Epithelial cell of esophagus (primary cell): Measurements from ENCODE around the gene DPCD.

Experiments used
- DNase-seq: peaks from one replicate; pipeline ENCODE4 v3.0.0; 2010; ENCODE audit warnings: low read depth
- H3K4me3 ChIP-seq: 2 replicates; pipeline ENCODE4 v1.5.1; 2011; ENCODE audit warnings: mild to moderate bottlenecking, low read length, control low read depth
- TF ChIP-seq, protein P1 (sequence below): IDR thresholded peaks from 2 replicates; pipeline ENCODE4 v1.5.1; 2011; ENCODE audit warnings: low read depth, mild to moderate bottlenecking, low read length, control low read depth, inconsistent platforms; ENCODE audit not compliant: insufficient read depth; ENCODE audit errors: missing control alignments

The DPCD gene

DNA sequence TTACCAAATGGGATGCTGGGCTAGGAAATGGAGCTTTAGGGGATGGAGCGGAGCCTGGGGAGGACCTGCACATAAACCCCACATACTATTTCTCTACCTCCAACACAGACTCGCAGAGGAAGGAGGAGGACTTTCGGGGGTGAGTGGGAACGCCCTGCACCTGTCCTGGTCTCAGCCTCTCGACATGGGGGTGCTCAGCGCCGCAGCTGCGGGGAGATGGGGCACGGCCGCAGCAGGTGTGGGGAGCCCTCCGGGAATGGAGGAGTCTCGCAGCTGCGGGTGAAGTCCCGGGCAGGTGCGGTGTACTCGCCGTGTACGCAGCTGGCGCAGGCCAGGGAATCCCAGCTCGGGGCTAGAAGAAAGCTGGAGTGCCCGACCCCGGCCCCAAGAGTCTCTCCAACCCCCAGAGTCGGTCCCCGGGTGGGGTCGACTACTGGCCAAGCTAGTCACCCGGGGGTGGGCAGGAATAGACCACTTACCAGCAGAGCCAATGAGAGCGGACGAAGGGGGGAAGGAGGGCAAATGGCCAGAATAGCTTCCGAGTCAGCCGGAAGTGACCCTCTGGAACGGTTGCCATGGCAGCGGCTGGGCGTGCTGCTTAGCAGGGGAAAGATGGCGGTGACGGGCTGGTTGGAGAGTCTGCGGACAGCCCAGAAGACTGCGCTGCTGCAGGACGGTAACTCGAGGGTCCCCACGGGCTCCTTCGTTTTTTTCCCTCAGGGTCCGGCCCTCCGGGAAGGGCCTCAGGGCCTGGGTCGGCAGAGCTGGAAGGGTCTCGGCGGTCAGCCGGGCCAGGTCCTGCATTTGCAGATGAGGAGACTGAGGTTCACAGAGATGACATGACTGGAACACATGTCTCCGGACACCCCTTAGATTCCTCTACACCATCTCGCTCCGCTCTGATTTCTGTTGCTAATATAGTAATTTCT lies at the start of gene DPCD, which contains the start of gene POLL:
Gene DPCD, plus strand, starts transcription at position 597 of the 929 bp plus-strand sequence. Its CDS starts 16 bp downstream, at position 613.
Gene POLL, minus strand, starts transcription at position 533 of the 929 bp plus-strand sequence. CDS start 897 bp downstream, outside the sequence.
- peak within 1 kb of the TSS; percentile 95 for H3K4me3 ChIP-seq
- TF ChIP-seq, protein P1, sequence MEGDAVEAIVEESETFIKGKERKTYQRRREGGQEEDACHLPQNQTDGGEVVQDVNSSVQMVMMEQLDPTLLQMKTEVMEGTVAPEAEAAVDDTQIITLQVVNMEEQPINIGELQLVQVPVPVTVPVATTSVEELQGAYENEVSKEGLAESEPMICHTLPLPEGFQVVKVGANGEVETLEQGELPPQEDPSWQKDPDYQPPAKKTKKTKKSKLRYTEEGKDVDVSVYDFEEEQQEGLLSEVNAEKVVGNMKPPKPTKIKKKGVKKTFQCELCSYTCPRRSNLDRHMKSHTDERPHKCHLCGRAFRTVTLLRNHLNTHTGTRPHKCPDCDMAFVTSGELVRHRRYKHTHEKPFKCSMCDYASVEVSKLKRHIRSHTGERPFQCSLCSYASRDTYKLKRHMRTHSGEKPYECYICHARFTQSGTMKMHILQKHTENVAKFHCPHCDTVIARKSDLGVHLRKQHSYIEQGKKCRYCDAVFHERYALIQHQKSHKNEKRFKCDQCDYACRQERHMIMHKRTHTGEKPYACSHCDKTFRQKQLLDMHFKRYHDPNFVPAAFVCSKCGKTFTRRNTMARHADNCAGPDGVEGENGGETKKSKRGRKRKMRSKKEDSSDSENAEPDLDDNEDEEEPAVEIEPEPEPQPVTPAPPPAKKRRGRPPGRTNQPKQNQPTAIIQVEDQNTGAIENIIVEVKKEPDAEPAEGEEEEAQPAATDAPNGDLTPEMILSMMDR, result no peak
- peak; percentile 94 for DNase-seq

DNA sequence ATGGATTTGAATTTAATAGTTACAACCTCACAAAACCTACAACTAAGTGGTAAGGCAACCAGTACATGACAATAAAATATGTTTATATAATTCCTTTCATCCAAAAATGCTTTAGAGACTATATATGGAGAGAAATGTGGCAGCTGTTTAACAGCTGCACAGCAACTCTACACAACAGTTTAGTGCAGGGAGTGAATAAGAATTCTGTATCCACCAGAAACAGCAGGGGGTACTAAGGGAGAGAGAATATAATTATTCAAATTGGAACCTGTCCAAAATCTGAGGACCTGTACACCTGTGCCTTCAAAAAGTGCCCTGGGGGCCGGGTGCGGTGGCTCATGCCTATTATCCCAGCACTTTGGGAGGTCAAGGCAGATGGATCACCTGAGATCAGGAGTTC lies 49.7 kb upstream of the DPCD start:
- TF ChIP-seq, protein P1, result no peak
- no peak overlapping the region for H3K4me3 ChIP-seq
- DNase-seq, result no peak

DNA sequence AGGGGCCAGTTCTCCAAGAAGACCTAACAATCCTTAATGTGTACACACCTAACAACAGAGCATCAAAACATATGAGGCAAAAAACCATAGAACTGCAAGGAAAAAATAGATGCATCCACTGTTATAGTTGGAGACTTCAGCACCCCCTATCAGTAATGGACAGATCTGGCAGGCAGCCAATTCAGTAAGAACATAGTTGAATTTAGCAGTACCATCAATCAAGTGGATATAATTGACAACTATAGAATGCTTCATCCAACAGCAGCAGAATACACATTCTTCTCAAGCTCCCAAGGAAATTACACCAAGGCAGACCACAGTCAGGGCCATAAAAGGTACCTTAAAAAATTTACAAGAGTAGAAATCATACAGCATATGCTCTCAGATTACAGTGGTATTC lies 42.2 kb upstream of the DPCD start:
- DNase-seq, result no peak
- TF ChIP-seq, protein P1, result no peak
- H3K4me3 ChIP-seq, result no peak overlapping the region

DNA sequence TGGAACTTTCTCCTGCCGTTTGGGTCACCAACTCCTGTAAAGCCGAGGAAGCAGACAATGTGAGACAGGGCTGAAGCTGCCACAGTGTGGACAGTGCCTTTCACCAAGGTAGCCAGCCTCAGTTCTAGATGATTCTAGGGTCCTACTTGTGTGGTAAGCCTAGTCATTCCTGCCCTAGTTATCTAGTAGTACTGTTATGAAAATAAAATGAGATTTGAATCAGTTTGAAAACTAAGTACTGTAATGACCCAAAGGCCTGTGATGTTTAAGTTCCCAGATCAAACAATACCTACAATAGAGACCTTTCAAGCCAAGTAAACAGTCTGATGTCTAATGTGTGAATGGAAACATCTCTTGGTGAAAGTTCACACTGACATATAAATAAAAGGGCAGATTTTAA lies 37.2 kb upstream of the DPCD start:
- DNase-seq, result no peak
- TF ChIP-seq, protein P1, result no peak
- H3K4me3 ChIP-seq, result no peak overlapping the region

DNA sequence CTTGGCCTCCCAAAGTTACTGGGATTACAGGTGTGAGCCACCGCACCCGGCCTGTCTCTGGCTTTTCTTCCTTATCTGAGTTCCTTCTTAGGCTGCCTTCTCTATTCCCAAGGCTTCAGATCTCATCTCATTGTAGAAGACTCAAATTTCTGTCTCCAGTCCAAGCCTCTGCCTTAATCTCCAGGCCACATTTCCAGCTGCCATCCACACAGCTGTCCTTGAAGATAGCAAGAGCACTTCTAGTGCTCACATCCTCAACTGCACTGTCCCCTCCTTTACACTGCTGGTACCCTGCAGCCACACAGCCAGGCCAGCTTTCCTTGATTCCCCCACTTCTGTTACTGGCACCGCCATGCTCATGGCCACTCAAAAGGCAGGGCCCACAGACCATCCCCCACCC lies 35.7 kb upstream of the DPCD start:
- TF ChIP-seq, protein P1, result no peak
- no peak for DNase-seq
- no peak overlapping the region for H3K4me3 ChIP-seq

DNA sequence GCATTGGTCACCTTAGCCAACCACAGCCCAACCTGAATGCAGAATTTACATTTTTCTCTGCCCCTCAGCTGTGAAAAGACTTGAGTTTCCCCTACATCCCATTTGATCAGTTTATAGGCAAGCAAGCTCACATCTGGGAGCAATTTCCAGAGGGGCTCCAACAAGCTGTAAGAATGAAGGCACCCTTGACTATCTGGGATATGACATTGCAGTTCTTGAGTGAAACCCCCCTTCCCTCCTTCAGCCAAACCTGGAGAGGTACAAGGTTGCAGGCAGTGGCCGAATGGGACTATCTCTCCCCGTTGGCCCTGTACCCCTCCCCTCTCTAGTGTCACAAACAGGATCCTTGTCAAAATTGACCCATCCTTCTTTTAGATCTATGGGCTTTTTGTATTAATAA lies 30.6 kb upstream of the DPCD start:
- no peak overlapping the region for H3K4me3 ChIP-seq
- TF ChIP-seq, protein P1, result no peak
- no peak for DNase-seq

DNA sequence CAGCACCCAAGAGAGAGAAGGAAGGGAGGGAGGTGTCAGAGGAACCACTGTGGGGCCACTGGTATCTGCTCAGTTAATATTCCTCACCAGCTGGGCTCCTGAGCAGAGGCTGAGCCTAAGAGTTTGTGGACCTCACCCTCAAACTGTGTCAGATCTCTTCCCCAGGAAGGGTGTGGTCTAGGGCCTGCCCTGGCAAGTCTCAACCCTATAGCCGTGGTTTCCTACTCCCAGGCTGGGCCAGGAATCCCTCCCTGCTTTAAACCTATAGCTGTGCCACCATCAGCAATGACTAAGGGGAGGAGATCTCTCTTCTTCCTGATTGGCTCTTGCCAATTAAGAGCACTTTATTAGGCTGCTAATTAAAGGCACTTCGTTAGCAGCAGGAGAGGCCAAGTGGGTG lies 29.9 kb upstream of the DPCD start:
- TF ChIP-seq, protein P1, result no peak
- DNase-seq, result peak; percentile 94
- no peak overlapping the region for H3K4me3 ChIP-seq
